Suppressor macrophage (primary cell): Measurements from ENCODE around the gene MAGI2.

Experiments used
- DNase-seq, 4 experiments: peaks; one replicate each; pipeline ENCODE4 v3.0.0-alpha.2; 2020 to 2022

MAGI2 gene

DNA sequence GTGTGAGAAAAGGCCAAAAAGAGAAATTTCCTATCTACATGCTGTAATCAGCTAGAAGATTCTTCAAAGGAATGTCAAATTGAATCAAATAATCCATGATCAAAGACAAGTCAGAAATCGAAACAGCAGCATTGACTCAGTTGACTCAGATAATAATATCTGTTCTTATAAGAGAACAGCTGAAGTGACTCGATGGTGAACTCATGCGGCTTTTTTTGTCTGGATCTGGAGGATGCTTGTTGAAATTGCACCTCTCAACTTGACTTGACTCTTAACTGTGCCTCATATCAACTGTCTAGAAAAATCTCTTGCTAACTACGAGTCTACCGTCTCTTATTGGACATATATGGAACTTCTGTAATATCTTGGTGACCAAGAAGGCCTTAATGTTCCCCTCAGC is 1055.4 kb downstream of the MAGI2 start:
- no peak for DNase-seq

DNA sequence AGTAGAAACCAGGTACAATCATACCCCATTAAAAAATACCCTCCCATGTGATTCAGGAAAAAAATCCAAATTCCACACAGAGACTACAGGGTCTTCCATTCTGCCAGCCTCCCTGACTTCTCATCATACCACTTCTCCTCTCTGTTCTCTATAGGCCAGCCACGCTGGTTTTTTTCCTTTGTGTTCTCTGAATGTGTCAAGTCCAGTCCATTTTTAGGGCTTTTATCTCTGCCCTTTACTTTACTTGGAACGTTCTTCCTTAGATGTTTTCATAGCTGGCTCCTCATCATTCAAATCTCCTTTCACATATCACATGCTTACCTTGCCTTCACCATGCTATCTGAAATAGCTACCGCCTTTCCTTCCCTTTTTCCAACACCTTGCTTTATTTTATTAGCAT is 1057.3 kb downstream of the MAGI2 start:
- no peak for DNase-seq

DNA sequence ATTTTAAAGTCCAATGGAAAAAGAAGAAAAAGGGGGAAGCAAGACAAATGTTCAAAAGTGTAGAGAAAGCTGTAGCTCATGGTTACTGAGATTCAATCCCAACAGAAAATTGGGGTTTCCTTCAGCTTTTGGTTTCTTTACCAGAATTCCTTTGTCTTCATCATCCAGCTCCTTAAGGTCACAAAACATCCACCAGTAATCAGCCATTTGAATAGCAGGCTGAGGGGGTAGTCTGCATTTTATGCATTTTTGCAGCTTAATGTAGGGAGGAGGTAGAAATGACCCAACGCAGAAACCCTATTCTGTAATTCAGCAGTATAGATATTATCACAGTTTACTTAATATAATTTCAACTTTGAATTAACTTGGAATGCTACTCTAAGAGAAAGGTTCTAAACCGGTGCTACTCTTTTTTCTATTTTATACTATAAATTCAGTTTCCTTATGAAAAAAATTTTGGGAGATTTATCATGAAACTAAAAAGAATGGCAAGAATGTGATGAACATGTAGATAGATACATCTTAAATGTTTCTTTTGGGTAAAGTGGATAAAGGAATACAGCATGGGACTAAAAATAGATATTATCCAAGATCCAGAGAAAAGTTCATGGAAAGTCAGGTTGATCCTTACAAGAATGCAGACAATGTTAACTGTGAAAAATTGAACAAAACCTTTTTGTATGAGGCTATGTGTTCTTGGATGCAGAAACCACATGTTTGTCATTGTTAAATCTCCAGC is 1058.0 kb downstream of the MAGI2 start:
- no peak for DNase-seq

DNA sequence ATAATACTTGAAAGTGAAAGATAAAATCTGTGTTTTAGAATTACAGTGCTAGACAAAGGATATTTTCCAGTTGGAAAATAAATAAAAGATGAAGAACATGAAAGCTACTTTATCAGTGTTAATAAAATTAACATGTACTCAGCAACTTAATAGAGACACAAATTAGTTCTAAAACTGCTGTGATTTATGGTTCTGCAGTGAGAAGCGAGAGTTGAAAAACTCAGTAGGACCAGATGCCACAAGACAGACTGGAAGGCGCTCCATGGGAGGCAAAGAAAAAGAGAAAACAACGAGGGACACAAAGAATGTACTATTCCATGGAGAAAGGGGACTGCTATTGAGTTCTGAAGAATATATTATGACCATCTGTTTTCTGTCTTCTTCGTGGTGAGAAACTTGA is 1064.4 kb downstream of the MAGI2 start:
- no peak for DNase-seq

DNA sequence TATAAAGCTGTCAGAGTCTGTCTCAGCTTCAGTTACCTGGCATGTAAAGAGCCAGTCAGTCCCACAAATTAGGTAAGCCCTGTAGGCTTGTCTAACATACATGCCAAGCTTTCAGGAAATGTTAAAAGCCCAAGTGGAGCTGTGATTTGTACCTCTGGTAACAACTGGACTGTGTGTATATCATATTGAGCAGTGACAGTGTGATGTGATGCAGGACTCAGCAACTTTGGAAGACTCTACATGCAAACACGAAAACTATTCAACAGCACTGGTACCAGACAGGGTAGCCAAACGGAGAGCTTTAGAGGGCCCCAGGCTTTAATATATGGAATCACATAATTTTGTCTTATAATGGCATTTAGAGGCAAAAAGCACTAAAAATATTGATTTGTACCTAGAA is 1066.9 kb downstream of the MAGI2 start:
- DNase-seq = no peak

DNA sequence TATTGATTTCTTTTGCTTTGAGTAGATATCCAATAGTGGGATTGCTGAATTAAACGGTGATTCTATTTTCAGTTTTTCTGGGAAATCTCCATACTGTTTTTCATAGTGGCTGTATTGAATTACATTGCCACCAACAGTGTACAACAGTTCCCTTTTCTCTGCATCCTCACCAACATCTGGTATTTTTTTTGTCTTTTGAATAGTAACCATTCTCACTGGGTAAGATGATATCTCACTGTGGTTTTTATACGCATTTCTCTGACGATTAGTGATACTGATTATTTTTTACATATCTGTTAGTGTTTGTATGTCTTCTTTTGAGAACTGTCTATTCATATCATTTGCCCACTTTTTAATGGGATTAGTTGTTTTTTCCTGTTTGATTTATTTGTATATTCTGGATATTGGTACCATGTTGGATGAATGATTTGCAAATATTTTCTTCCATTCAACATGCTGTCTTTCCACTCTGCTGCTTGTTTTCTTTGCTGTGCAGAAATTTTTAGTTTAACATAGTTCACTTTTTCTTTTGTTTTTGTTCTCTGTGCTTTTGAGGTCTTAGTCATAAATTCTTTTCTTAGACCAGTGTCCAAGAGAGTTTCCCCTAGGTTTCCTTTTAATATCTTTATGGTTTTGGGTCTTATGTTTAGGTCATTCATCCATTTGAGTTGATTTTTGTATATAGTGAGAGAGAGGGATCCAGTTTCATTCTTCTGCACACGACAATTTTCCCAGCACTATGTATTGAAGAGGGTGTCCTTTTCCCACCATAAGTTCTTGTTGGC is 1070.2 kb downstream of the MAGI2 start:
- no peak for DNase-seq

DNA sequence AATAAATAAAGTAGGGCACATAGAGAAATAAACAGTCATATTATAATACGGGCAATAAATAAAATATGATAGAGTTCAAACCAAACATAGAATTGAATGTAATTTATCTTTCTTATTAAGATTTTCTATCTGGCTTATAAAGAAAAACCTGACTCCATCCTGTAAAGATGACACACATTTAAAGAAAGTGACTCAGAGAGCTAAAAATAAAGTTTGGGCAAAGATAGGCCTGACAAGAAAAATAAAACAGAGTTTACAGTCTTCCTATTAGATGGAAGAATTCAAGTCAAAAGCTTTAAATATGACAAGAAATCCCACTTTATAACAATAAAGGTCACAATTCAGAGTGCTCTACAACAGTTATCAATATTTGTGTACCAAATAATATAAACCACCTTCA is 1074.3 kb downstream of the MAGI2 start:
- DNase-seq = no peak

DNA sequence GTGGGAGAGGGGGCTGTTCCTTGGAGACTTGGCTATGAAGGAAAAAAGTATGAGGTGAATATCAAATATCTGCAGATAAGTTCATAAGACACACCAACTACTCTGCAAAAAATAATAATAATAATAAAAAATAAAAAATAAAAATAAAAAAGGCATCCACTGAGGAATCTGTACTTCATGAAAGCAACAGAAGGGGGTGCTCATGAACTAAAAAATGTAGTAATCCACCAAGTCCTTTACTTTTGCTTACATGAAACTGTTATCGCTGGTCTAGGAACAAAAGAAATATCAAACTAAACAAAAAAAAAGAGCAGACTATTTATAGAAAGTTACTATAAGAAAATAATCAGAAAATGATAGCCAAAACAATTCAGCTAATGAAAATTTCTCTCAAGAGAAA is 1075.9 kb downstream of the MAGI2 start:
- no peak for DNase-seq

DNA sequence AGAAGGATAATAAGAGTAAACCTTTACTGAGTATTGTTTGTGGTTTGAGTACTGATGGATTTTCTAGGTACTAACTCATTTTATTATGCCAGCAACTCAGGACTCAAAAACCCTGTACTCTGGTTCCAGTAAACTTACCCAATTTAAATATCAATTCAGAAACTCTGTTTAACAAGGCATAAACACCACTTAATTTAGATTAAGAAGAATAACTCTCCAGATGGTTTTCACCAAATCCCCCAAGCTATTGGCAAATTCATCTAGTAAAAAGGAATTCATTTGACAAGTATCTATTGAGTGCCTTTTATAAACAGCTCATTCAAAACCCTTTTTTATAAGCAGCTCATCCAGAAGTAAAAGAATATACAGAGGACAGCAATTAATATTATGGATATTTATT is 1082.5 kb downstream of the MAGI2 start:
- no peak for DNase-seq

DNA sequence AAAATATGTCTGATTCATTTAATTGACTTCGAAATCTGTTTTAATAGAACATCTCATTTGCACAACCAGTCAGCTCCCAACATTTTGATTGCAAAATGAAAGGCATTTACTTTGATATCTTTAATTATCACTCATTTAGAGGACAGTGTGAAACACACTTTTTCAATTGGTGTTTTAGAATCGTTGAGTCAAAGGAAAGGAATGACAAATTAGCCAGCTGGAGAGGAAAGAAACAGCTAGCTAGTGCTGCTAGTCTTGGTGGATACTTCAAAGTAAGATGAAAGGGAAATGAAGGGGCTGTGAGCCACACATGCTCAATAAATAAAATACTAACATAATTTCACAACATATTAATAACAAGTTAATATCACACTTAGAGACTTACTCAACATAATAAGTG is 1084.7 kb downstream of the MAGI2 start:
- DNase-seq = no peak

DNA sequence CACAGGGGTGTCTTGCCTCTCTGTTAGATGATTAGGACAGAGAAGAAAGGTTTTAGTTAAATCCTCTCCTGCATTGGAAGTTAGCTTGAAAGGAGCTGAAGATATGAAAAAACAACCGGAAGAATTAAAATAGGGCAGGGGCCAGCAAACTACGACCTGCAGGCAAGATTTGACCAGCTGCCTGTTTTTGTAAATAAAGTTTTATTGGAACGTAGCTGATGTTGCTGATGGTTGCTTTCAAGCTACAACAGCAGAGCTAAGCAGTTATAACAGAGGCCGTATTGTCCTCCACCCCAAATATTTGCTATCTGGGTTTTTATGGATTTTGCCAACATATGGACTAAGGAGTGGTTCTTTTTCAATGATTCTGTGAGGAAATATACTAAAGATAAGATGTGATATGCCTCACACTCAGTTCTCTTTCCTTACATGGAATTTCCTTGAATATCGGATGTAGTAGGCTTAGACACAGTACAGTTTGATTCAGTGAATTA is 1086.1 kb downstream of the MAGI2 start:
- no peak for DNase-seq

DNA sequence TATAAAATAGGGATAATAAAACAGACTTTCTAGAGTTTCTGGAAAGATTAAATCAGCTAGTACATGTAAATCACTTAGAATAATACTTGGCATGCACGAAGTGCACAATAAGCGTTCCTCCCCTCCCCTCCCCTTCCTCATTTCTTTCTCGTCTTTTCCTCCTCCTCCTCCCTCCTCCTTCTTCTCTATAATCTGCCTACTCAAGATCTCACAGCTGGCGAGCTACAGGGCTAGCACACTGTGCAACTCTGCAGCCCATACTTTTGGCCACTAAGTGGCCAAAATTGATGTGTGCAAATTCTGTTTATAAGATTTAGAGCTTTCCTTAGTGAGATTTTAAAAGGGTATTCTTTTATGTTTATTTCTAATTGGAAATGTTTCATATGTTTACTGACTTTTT is 1089.6 kb downstream of the MAGI2 start:
- DNase-seq = no peak

DNA sequence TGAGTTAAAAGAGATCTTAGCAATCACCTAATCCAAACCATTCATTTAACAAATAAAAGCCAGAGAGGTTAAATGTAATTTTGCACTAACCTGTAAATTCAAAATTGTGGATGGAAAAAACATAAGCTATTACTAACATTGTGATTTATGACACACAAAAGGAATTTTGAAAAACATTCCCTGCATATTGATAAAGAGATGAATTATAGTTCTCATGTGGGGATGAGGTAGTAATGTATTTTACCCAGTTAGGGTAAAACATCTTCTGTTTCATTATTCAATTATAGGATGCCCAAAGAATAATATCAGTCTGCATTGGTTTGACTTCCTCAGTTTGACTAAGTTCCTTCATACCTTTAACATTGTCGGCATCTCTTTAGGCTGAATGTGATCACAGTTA is 1093.6 kb downstream of the MAGI2 start:
- DNase-seq = no peak

DNA sequence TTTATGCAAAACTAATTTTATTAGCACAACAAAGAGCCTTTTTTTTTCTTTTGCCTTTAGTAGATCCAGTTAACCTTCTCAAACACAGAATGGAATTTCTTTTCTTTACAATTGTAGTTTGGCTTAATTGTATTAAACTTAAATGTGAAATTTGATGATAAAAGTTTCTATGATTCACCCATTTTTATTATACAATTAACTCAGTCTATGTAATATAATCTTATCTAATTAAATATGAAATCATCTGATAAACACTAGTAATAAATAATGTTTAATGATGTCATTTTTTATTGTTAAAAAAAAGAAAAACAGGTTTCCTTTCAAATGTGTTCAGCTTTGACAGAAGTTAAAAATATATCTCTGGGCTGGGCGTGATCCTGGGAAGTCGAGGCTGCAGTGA is 1095.8 kb downstream of the MAGI2 start:
- DNase-seq = no peak

DNA sequence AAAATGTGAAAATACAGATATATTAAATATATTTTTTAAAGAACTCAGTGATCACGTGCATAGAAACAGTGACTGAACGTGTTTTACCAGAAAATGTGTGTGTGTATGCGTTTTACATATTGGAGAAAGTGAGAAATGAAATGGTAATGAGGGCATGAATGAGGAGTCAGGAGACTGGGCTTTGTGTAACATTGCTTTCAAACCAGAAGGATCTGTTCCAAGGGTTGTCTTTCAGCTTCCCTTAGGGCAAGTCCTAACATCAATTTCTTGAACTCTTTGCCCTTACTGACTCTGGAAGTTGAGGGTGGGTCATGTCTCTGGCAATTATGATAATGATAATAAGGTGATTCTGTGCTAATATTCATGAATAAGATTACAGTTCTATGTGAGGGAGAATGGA is 1097.6 kb downstream of the MAGI2 start:
- DNase-seq = no peak

DNA sequence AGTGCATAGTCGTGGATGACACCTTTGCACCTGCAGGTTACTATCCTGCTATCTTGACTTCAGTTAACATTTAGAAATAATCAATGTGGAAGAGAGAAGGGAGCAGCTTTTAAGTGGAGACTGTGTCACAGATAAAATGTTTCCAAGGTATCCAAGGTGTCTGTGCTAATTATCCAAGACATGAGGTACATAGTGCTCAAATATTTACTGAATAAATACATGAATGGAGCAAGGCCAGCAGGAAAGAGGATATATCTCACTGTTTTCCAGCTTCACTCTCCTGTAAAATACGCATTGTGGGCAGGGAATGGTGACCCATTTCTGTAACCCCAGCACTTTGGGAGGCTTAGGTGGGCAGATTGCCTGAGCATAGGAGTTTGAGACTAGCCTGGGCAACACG is 1102.5 kb downstream of the MAGI2 start:
- DNase-seq = no peak

DNA sequence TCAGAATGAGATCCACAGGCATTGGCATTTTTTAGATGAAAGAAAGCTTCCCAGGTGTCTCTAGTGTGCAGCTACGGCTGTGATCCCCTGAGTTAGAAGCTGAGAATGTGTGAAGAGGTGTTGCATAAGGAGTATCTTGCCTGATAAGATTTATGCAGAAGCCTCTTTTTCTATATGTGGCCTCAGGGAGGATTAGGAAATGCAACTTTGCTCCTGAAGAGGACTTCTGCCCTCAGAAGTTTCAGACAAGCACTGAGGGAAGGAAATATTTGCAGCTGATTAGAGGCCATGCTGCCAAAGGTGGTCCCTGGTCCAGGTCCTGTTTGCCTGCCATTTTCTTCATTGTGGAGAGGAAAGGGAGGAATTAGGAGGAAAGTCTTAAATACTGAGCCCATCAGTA is 1103.1 kb downstream of the MAGI2 start:
- DNase-seq = no peak

DNA sequence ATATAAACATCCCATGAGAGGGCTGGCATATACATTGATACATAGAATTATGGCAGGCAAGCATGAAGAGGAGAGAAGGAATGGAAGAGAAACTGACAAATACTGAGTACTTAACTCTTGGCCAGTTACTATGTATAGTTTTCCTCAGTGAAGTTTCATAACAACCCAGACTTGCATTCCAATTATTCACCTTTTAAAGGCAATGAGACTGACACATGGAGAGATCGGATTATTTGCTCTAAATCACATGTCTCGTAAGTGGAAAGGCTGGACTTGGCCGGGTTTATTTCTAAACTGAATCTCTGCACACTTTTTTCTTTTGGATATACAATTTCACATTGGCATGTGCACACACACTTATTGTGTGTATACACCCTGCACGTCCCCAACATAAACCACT is 1106.6 kb downstream of the MAGI2 start:
- DNase-seq = no peak

DNA sequence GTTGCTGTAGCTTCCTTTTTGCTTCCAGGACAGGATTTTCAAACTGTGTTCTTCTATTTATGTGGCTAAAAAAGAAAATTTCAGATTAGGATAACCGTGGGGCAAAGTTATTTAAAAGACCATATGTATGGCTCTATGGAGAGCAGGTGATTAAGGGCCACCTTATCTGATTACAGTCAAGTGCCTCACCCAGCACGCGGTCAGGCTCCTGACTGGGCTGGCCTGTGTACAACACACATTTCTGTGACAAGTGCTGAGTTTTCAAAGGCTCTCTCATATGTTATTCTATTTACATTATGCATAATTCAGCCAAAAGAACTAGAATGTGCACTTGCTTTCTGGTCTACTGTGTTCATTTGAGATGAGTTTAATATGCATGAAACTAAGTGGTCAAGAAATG is 1107.5 kb downstream of the MAGI2 start:
- DNase-seq = no peak

DNA sequence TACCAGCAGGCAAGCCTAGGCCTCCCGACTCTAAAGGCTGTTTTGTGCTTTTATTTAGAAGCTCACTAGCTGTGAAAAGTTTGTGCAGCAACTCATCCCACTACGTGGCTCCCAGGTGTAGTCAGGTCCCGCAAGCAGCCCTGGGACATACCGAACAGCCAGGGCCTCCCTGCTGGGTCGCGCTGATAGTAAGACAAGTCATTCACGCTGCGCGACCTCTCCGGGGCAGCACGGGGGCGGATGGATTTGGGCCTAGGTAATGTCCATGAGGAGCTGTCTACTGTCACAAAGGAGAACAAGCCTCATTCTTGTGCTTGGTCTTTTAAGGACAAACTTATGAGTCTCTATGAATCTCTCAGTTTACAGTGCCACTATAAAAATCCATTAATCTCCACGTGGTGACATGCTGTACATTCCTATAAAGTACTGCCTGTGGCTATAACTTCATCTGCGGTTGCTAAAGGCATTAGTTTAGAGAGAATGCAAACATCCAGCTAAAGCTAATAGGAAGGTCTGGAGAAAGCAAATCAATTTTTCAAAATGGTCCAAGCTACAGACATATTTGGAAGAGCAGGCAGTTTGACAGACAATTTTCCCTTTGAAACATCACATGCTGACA is 1108.1 kb downstream of the MAGI2 start:
- no peak for DNase-seq

DNA sequence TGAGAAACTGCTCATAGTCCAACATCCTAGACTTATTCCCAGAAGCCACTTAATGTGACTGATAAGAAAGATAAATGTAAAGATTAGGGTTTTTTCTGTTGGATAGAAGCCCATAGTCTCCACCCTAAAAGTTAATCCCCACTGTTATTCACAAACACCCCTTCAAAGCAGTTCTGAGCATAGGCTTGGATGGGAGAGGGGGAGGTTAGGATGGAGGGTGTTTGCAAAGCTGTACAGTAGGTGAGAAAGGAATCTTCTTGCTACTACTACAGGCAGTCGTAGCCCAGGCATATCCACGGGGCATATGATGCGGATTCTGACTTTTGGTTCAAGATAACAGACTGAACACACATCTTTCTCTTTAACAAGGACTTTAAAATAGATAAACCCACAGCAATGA is 1119.0 kb downstream of the MAGI2 start:
- DNase-seq = no peak

DNA sequence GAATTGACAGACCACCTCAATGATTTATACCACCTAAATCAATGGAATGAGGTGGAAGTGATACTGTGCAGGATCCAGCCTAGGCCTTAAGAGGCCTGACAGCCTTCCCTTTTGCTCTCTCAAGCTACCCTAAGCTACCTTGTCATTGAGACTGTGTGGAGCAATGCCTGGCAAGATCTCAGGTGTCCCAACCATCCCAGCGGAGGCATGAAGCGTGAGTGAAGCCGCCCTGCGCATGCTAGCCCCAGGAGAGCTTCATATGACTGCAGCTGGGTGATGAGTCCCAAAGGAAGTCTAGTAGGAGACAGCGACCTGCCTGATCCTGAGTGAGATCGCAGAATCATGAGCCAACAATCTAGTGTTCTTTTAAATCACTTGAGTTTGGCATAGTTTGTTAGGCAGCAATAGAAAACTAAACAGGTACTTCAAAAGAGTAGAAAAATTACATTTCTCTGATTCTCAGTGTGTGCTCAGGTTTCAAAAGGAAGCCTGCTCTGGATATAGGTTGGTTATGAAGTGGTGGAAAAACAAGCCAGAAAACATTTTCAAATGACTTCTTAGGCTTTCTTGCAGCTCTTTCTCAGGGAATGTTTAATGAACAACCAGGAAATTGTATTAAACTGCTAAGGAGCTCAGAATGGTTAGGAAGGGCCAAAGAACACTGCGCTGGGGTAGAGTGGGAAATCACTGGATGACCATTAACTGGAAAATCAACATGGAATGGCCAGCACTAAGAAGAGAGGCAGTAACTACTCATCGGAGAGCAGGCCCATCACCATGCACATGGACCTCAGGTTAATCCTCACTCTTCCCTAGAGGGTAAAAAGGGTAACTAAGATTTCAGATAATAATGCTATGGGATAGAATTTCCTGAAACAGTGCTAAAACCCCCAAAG is 1119.7 kb downstream of the MAGI2 start:
- no peak for DNase-seq
